Stomach (tissue), 9 donors: Measurements from ENCODE around the gene SMIM41. TPM values are rescaled to one million over a fixed set of nuclear protein-coding genes. Genes with fewer than 3 reads are reported as not detected.

ENCODE experiments used
- DNase-seq, 2 donors: peaks; one replicate each; pipeline versions ENCODE4 v3.0.0 to v3.0.0-alpha.2; 2013 to 2019
- H3K27ac ChIP-seq, 5 donors: fragments of 200-600 bp in 4 of 5; sonication (generic) in 4 of 5; one replicate each; pipeline ENCODE4 v1.5.1; 2013 to 2019; ENCODE audit warnings: mild to moderate bottlenecking in 1 of 5, moderate library complexity in 1 of 5
- H3K27me3 ChIP-seq, 3 donors: fragments of 200-600 bp; sonication (generic); one replicate each; pipeline ENCODE4 v1.5.1; 2017 to 2019; ENCODE audit warnings: mixed run types in 1 of 3
- H3K36me3 ChIP-seq, 4 donors: fragments of 200-600 bp; sonication (generic); 1 replicate in 3 of 4; 2 replicates in 1 of 4; pipeline ENCODE4 v1.5.1; 2016 to 2019
- H3K4me1 ChIP-seq, 4 donors: fragments of 200-600 bp; sonication (generic); one replicate each; pipeline ENCODE4 v1.5.1; 2016 to 2019
- H3K4me3 ChIP-seq, 4 donors: fragments of 200-600 bp; sonication (generic) in 3 of 4; one replicate each; pipeline ENCODE4 v1.5.1; 2016 to 2019; ENCODE audit warnings: mild to moderate bottlenecking in 1 of 4
- H3K9me3 ChIP-seq, 4 donors: fragments of 200-600 bp; sonication (generic); one replicate each; pipeline ENCODE4 v1.5.1; 2016 to 2019
- EP300 ChIP-seq: sonication (generic); formaldehyde crosslinking; IDR thresholded peaks from one replicate; pipeline ENCODE4 v1.6.1; 2017; ENCODE audit warnings: antibody characterized with exemption
- POLR2A ChIP-seq, 4 donors: fragments of 450-650 bp; IDR thresholded peaks; one replicate each; pipeline ENCODE4 v1.6.1; 2016; ENCODE audit warnings: antibody characterized with exemption in 4 of 4, control low read depth in 2 of 4, mild to moderate bottlenecking in 1 of 4, moderate library complexity in 1 of 4
- POLR2AphosphoS5 ChIP-seq, 3 donors: sonication (generic); formaldehyde crosslinking; IDR thresholded peaks; one replicate each; pipeline ENCODE4 v1.6.1; 2016; ENCODE audit warnings: antibody characterized with exemption in 3 of 3
- WGBS, 5 donors: extraction: QIAGEN DNeasy Blood & Tissue Kit in 3 of 5; methylation state at CpG; one replicate each; pipeline versions ENCODE4 v1.1.5 to v1.1.7; 2013 to 2018; 5-methylcytosine and 5-hydroxymethylcytosine counted together
- intact Hi-C: fragments of 100-400 bp; cut with DNase I; formaldehyde crosslinking; loops from one replicate; pipeline ENCODE4 v1.15.1; 2023; ENCODE audit warnings: low total_unique reads
- polyA plus RNA-seq, 3 donors: library from polyadenylated mRNA; stranded (reverse); fragments of 200-250 nt; gene quantifications; one replicate each; pipeline ENCODE4 v1.2.3, GENCODE V29; 2013
- total RNA-seq, 5 donors: library from RNA; depleted of rRNA; stranded (reverse); fragments of >200 nt; gene quantifications; one replicate each; pipeline versions ENCODE4 v1.1.0 to v1.2.3, GENCODE V29; 2014 to 2016
- TF ChIP-seq, protein P1 (sequence below), 7 experiments: fragments of 450-650 bp in 4 of 7; fragments of 200-600 bp in 3 of 7; sonication (generic) in 3 of 7; IDR thresholded peaks; one replicate each; pipeline ENCODE4 v1.5.1; 2016 to 2019; ENCODE audit warnings: antibody characterized with exemption in 7 of 7, control low read depth in 2 of 7, mild to moderate bottlenecking in 1 of 7
- donor health status: healthy with polysubstance abuse.
- donor health status: Bipolar disorder and iron deficiency.
- donor health status: healthy.

SMIM41 gene
- total and polyA plus RNA-seq, 8 donors: 1.1 to 21.6 (median 6.5) TPM; not detected in 1

DNA sequence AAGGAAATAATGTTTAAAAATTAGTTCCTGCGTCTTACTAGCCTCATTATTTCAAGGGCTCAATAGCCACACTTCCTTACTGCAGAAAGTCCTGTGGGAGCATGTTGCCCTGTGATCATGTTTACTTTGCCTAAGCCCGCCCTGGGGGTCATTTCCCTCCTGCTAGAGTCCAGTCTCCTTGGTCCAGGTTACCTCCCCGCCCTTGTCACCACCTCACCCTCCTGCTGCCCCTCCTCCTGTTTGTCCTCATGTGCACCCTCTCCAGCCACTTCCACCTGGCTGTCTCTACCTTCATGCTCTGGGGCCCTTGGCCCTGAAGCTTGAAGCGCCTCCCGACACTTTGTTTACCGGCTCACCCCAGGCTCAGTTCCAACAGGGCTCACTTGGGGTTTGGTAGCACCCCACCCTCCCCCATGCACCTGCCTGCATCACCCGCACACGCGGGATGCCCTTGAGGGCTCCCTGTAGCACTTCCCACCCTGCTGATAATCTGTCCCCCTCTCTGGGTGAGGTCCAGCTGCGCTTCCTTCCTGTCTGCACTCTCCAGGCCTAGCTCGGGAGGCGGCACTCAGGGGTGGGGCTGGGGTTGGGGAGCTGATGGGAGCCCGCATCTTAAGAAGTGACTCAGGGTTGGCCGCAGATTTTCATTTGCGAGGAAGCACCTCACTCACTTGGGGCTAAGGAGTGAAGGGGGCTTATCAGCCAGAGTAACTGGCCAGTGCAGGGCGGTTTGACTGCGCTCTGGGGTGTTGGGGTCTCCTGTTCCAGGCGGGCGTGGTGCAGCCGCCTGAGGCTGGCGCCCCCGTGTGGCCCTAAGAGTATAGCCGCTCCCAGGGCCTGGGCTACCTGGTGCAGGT lies 40.1 kb downstream of the SMIM41 start:
- H3K27ac ChIP-seq: peak overlapping the region; percentile 20 to 67 (median 60)
- peaks cover 0 to 49% (median 0%) of the 10 kb centered on the region in 3 donors for H3K27me3 ChIP-seq
- H3K4me1 ChIP-seq: peaks cover 17 to 51% (median 25%) of the 10 kb centered on the region in 4 donors
- H3K36me3 ChIP-seq: no peaks in the 10 kb centered on the region
- peak; percentile 77 to 86 for DNase-seq
- intact Hi-C loops: loop anchor here (5.0 kb wide), 1 partner anchor 92 kb away; no protein-coding TSS in a partner anchor
- 11 to 16% (median 14%) methylated on average over 15 to 23 of the region's 23 CpGs for WGBS, 5 donors
- no peak overlapping the region for H3K4me3 ChIP-seq
- H3K9me3 ChIP-seq: no peaks in the 10 kb centered on the region
- TF ChIP-seq, protein P1, sequence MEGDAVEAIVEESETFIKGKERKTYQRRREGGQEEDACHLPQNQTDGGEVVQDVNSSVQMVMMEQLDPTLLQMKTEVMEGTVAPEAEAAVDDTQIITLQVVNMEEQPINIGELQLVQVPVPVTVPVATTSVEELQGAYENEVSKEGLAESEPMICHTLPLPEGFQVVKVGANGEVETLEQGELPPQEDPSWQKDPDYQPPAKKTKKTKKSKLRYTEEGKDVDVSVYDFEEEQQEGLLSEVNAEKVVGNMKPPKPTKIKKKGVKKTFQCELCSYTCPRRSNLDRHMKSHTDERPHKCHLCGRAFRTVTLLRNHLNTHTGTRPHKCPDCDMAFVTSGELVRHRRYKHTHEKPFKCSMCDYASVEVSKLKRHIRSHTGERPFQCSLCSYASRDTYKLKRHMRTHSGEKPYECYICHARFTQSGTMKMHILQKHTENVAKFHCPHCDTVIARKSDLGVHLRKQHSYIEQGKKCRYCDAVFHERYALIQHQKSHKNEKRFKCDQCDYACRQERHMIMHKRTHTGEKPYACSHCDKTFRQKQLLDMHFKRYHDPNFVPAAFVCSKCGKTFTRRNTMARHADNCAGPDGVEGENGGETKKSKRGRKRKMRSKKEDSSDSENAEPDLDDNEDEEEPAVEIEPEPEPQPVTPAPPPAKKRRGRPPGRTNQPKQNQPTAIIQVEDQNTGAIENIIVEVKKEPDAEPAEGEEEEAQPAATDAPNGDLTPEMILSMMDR (IDR thresholded peaks at IDR 0.05): peak in 5 of 7 experiments; percentile 46 to 72 (median 53)
- TF ChIP-seq EP300: no peak
- peak in 1 of 3 donors; percentile 5 for TF ChIP-seq POLR2AphosphoS5 (IDR thresholded peaks at IDR 0.05)

DNA sequence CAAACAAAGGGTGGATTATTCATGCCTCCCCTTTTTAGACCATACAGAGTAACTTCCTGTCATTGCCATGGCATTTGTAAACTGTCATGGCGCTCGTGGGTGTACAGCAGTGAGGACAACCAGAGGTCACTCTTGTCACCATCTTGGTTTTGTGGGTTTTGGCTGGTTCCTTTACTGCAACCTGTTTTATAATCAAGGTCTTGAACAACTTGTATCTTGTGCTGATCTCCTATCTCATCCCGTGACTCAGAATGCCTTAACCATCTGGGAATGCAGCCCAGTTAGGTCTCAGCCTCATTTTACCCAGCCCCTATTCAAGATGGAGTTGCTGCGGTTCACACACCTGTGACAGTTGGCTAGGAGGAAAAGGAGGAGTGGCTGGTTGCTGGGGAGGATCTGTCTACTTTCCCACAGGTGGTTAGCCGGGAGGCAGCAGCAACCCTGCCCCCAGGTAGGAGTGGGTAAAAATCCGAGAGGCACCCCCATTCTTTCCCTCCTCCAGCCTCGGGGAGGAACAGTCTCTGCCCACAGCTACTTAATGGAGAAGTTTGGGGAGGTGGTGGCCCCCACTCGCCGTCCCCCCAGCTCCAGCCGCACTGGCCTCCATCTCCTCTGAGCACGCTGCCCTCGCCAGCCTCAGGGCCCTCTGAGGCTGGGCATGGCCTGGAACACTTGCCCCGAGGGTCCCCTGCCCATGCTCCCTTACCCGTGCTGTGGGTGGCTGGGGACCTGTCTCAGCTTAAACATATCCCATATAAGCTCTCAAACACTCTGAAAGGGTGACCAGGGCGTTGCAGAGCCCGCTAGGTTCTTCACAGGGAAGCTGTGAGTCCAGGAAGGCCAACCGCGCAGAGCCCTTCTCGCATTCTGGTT lies 41.7 kb downstream of the SMIM41 start:
- no peak for TF ChIP-seq POLR2AphosphoS5 (IDR thresholded peaks at IDR 0.05)
- TF ChIP-seq EP300: no peak
- TF ChIP-seq, protein P1 (IDR thresholded peaks at IDR 0.05): no peak
- no peak for TF ChIP-seq POLR2A (IDR thresholded peaks at IDR 0.05)
- Histone ChIP-seq H3K4me1 (peaks cover 20 to 53% (median 28%) of the 10 kb centered on the region in 4 donors), H3K27ac (peak overlapping the region in 1 of 5 donors; percentile 36), H3K27me3 (peaks cover 0 to 46% (median 0%) of the 10 kb centered on the region in 3 donors), H3K4me3 (no peak overlapping the region), H3K9me3 (no peaks in the 10 kb centered on the region), H3K36me3 (no peaks in the 10 kb centered on the region)
- no peak for DNase-seq
- intact Hi-C loops: loop anchor here (5.0 kb wide), 1 partner anchor 94 kb away; no protein-coding TSS in a partner anchor
- WGBS, 5 donors: 63 to 71% (median 65%) methylated on average over 18 to 19 of the region's 19 CpGs

DNA sequence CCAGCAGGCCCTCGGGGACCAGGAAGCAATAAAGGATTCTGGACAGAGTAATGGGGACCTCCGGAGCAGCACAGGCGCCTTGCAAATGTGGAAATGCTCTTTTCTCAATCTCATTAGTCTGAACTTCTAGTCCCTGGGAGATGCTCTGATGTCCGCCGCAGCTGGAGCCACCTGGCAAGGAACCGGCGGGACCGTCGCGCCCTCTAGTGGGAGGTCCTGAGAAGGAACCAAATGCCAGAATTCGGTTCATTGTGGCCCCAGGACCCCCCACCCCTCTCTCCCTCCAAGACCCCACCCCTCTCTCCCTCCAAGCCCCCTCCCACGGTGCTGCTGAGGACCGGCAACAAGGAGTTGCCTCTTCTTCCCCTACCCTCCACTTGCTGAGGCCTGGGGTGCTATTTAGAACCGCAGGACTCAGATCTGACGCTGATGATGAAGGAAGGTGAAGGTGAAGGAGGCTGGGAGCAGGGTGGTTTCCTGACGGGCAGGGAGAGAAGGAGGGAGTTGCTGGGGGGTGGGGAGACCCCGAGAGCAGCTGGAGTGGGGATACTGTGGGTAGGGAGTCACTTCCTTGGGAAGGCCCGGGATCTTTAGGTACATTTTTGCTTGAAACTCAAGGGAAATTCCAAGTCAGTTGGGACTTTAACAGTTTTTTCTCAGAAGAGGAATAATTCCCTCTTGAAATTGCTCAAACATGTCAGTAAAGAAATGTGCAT lies 42.5 kb downstream of the SMIM41 start:
- intact Hi-C loops: loop anchor here (5.0 kb wide), 1 partner anchor 95 kb away; no protein-coding TSS in a partner anchor
- TF ChIP-seq EP300 (no peak), POLR2AphosphoS5 (IDR thresholded peaks at IDR 0.05) (no peak), POLR2A (IDR thresholded peaks at IDR 0.05) (no peak)
- TF ChIP-seq, protein P1 (IDR thresholded peaks at IDR 0.05): peak in 5 of 7 experiments; percentile 21 to 77 (median 58)

More for the DNA sequence above, 42.5 kb downstream of the SMIM41 start:
- H3K9me3 ChIP-seq: no peaks in the 10 kb centered on the region
- H3K4me1 ChIP-seq: peaks cover 19 to 53% (median 33%) of the 10 kb centered on the region in 4 donors
- H3K36me3 ChIP-seq: no peaks in the 10 kb centered on the region
- H3K27ac ChIP-seq: peak overlapping the region in 1 of 5 donors; percentile 36
- peaks cover 0 to 44% (median 0%) of the 10 kb centered on the region in 3 donors for H3K27me3 ChIP-seq
- peak; percentile 78 to 87 for DNase-seq
- no peak overlapping the region for H3K4me3 ChIP-seq
- 13 to 20% (median 15%) methylated on average over 18 of the region's 18 CpGs for WGBS, 5 donors
